OCI-LY1 (cell line): Measurements from ENCODE around the gene ABCA4.

ENCODE experiments used
- H2AFZ ChIP-seq: fragments of 200-600 bp; sonication (generic), shearing (Covaris generic); 2 replicates; pipeline ENCODE4 v1.6.0; 2014; ENCODE audit warnings: antibody characterized with exemption, mild to moderate bottlenecking, low read length
- H3F3A ChIP-seq: fragments of 200-600 bp; sonication (generic), shearing (Covaris generic); 2 replicates; pipeline ENCODE4 v1.6.0; 2014; ENCODE audit warnings: mild to moderate bottlenecking, antibody characterized with exemption, low read length, moderate library complexity; ENCODE audit not compliant: insufficient read depth
- H3K27ac ChIP-seq: fragments of 200-600 bp; sonication (generic); 2 replicates; pipeline ENCODE4 v1.5.1; 2014; ENCODE audit warnings: low read length, mixed run types, mild to moderate bottlenecking, low read depth; ENCODE audit not compliant: poor library complexity, severe bottlenecking
- H3K27me3 ChIP-seq: fragments of 200-600 bp; sonication (generic); 2 replicates; pipeline ENCODE4 v1.6.0; 2014; ENCODE audit warnings: antibody characterized with exemption, mild to moderate bottlenecking, low read length, moderate library complexity; ENCODE audit not compliant: insufficient read depth
- H3K36me3 ChIP-seq: fragments of 200-600 bp; sonication (generic); 2 replicates; pipeline ENCODE4 v1.6.1; 2014; ENCODE audit warnings: mild to moderate bottlenecking, antibody characterized with exemption, low read length, moderate library complexity, mixed read lengths; ENCODE audit not compliant: insufficient read depth
- H3K4me1 ChIP-seq: fragments of 200-600 bp; sonication (generic); 2 replicates; pipeline ENCODE4 v1.5.1; 2014; ENCODE audit warnings: mild to moderate bottlenecking, low read length, moderate library complexity; ENCODE audit not compliant: insufficient read depth, severe bottlenecking
- H3K4me2 ChIP-seq: fragments of 200-600 bp; sonication (generic), shearing (Covaris generic); 2 replicates; pipeline ENCODE4 v1.6.1; 2014; ENCODE audit warnings: low read length
- H3K4me3 ChIP-seq: fragments of 200-600 bp; sonication (generic); 2 replicates; pipeline ENCODE4 v1.5.1; 2014; ENCODE audit warnings: low read length, low read depth, mild to moderate bottlenecking, mixed read lengths; ENCODE audit not compliant: poor library complexity, severe bottlenecking
- H3K79me2 ChIP-seq: fragments of 200-600 bp; shearing (Covaris generic); 2 replicates; pipeline ENCODE4 v1.6.1; 2016; ENCODE audit warnings: mixed run types, low read length, mixed read lengths; ENCODE audit not compliant: insufficient read depth
- H3K9ac ChIP-seq: fragments of 200-600 bp; sonication (generic), shearing (Covaris generic); 2 replicates; pipeline ENCODE4 v1.6.1; 2014; ENCODE audit warnings: mild to moderate bottlenecking, low read length, mixed read lengths
- H3K9me2 ChIP-seq: fragments of 200-600 bp; sonication (generic), shearing (Covaris generic); 2 replicates; pipeline ENCODE4 v1.6.1; 2014; ENCODE audit warnings: low read depth, mild to moderate bottlenecking, low read length, mixed read lengths
- H3K9me3 ChIP-seq: fragments of 200-600 bp; shearing (Covaris generic); 2 replicates; pipeline ENCODE4 v1.6.1; 2014; ENCODE audit warnings: low read length, mixed read lengths
- H4K20me1 ChIP-seq: fragments of 200-600 bp; sonication (generic), shearing (Covaris generic); 2 replicates; pipeline ENCODE4 v1.6.0; 2016; ENCODE audit warnings: mild to moderate bottlenecking, low read length; ENCODE audit not compliant: insufficient read depth
- EZH2 ChIP-seq: fragments of 200-600 bp; sonication (generic), shearing (Covaris generic); IDR thresholded peaks from 2 replicates; pipeline ENCODE4 v1.8.0; 2017; ENCODE audit warnings: borderline replicate concordance, mixed run types, mild to moderate bottlenecking, antibody characterized with exemption, low read length, moderate library complexity, mixed read lengths
- TF ChIP-seq, protein P1 (sequence below): fragments of 200-600 bp; sonication (generic), shearing (Covaris generic); IDR thresholded peaks from 2 replicates; pipeline ENCODE4 v1.5.1; 2017; ENCODE audit warnings: mild to moderate bottlenecking, antibody characterized with exemption, low read length, moderate library complexity, mixed read lengths

The ABCA4 gene

DNA sequence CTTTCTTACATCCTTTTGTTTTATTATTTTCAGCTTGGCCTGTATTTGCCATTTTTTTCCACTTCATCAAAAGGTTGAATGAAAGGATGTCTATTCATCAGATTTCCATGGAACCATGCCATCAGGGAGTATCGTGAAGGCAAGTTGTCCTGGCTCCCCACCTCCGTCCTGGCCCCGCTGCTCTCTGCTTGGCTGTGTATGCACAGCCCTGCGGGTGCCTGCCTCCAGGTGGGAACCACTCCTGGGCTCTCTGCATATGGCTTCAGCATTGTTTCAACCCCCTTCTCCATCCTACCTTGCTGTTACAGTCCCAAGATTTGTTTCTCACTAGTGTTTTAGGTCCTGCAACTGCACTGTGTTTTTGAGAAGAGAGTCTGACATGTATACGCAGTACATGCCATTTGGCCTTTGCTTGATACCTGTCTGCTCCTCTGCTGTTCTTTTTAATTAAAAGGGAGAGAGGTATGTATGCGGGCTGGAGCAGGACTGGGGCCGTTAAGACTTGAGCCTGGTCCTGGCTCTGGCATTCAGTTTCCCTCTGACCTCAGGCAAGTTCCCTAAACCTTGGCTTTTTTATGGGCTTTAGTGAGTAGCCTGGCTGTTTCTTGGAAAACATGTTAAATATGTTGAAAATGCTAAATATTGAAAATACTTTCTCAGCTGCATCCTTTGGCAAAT, 141.8 kb downstream of the ABCA4 start:
- no peak overlapping the region for H3K4me3 ChIP-seq
- no peaks in the 10 kb centered on the region for H3F3A ChIP-seq
- H2AFZ ChIP-seq, result no peak overlapping the region
- H3K9ac ChIP-seq, result no peak overlapping the region
- no peaks in the 10 kb centered on the region for H3K27me3 ChIP-seq
- H3K4me1 ChIP-seq, result no peaks in the 10 kb centered on the region
- H3K79me2 ChIP-seq, result no peaks in the 10 kb centered on the region
- H3K27ac ChIP-seq, result no peak overlapping the region
- H3K36me3 ChIP-seq, result no peaks in the 10 kb centered on the region
- H3K9me2 ChIP-seq, result no peaks in the 10 kb centered on the region
- no peaks in the 10 kb centered on the region for H3K9me3 ChIP-seq
- H3K4me2 ChIP-seq, result no peak overlapping the region
- H4K20me1 ChIP-seq, result no peaks in the 10 kb centered on the region
- TF ChIP-seq, protein P1, sequence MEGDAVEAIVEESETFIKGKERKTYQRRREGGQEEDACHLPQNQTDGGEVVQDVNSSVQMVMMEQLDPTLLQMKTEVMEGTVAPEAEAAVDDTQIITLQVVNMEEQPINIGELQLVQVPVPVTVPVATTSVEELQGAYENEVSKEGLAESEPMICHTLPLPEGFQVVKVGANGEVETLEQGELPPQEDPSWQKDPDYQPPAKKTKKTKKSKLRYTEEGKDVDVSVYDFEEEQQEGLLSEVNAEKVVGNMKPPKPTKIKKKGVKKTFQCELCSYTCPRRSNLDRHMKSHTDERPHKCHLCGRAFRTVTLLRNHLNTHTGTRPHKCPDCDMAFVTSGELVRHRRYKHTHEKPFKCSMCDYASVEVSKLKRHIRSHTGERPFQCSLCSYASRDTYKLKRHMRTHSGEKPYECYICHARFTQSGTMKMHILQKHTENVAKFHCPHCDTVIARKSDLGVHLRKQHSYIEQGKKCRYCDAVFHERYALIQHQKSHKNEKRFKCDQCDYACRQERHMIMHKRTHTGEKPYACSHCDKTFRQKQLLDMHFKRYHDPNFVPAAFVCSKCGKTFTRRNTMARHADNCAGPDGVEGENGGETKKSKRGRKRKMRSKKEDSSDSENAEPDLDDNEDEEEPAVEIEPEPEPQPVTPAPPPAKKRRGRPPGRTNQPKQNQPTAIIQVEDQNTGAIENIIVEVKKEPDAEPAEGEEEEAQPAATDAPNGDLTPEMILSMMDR, result no peak
- no peak for TF ChIP-seq EZH2

DNA sequence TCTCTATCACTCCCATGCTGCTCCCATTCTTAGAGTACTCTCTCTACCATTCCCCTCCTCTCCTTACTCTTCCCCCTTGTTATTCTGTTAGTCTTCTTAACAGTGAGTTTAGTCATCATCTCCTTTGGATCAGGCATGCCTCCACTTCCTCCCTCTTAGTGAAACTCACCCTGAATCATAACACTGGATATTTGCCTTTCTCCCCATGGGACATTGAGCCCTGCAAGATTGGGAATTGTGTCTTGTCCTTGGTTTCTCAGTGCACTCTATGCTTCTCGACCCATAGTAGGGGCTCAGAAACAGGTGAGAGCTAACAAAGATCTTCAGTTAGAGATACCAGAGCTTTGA, 143.4 kb downstream of the ABCA4 start:
- Histone ChIP-seq H2AFZ (no peak overlapping the region), H3K4me2 (no peak overlapping the region)

DNA sequence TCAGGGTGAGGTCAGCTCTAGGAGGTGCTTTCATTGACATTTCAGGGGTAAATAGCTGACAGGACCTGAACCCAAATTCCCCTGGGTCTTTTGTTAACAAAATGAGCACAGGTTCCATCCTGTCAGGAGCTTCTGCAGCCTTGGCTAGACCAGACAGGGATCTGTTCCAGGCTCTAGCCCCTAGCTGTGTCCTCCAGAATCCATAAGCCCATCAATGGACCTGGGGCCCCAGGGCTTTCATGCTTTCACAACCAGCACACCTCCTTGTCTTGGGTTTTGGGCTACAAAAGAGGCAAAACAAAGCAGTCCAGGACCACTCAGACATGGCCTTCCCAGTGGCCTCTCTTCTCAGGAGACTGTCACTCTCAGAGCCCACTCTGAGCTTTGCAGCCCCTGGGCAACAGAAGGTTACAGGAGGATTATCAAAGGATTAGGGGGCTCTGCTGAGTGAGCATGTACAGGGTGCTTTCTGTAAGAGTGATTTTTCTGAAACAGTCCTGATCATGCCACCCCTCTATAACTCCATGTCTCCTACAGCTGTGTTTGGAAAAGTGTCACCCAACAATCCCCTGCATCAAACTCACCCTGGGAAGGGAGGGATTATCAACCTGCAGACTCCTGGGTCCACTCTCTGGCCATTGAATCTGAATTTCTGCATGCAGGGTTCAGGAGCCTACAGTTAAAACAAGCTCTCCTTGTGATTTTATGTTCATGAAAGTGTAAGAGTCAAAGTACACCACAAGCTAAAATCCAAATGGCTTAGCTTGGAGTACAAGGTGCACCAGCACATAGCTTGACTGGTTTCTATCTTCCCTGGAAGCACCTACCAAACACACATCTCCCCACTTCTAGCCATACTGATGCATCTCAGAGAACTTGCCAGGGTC, 144.0 kb downstream of the ABCA4 start:
- H3K4me1 ChIP-seq, result no peaks in the 10 kb centered on the region
- H3K4me3 ChIP-seq, result no peak overlapping the region
- TF ChIP-seq, protein P1, result no peak
- TF ChIP-seq EZH2, result no peak
- H3K9me3 ChIP-seq, result no peaks in the 10 kb centered on the region
- no peak overlapping the region for H3K4me2 ChIP-seq
- no peak overlapping the region for H3K27ac ChIP-seq
- H3K9ac ChIP-seq, result no peak overlapping the region
- H3F3A ChIP-seq, result no peaks in the 10 kb centered on the region
- no peaks in the 10 kb centered on the region for H3K27me3 ChIP-seq
- no peaks in the 10 kb centered on the region for H3K36me3 ChIP-seq
- no peaks in the 10 kb centered on the region for H3K79me2 ChIP-seq
- no peak overlapping the region for H2AFZ ChIP-seq
- H3K9me2 ChIP-seq, result no peaks in the 10 kb centered on the region
- H4K20me1 ChIP-seq, result no peaks in the 10 kb centered on the region

More for the DNA sequence above, 143.4 kb downstream of the ABCA4 start:
- Histone ChIP-seq H3K4me3 (no peak overlapping the region), H4K20me1 (no peaks in the 10 kb centered on the region), H3K9me3 (no peaks in the 10 kb centered on the region), H3F3A (no peaks in the 10 kb centered on the region), H3K79me2 (no peaks in the 10 kb centered on the region), H3K9ac (no peak overlapping the region), H3K4me1 (no peaks in the 10 kb centered on the region), H3K9me2 (no peaks in the 10 kb centered on the region), H3K36me3 (no peaks in the 10 kb centered on the region), H3K27ac (no peak overlapping the region), H3K27me3 (no peaks in the 10 kb centered on the region)
- TF ChIP-seq, protein P1, result no peak
- no peak for TF ChIP-seq EZH2
